Endothelial cell of umbilical vein (primary cell): ENCODE results near the gene DTX3L. TPM values are rescaled to one million over a fixed set of nuclear protein-coding genes. Genes with fewer than 3 reads are reported as not detected.

Source experiments
- BruUV-seq: library from RNA; stranded (reverse); fragments of 400-500 nt; replicated peaks from 2 replicates; lab custom pipeline; 2021; lab: Mats Ljungman, UMichigan
- CTCF ChIA-PET: fragments of 300-600, 350-600 bp; sonication (Branson Sonifier 250); formaldehyde crosslinking; loops from one replicate; lab custom pipeline; 2021; ENCODE audit warnings: antibody characterized with exemption, inconsistent platforms; lab: Charles Lee
- POLR2A ChIA-PET: fragments of 300-600, 350-600 bp; sonication (Branson Sonifier 250); formaldehyde crosslinking; loops from one replicate; lab custom pipeline; 2021; ENCODE audit warnings: antibody characterized with exemption, inconsistent platforms; lab: Charles Lee
- DNase-seq: peaks from one replicate; pipeline ENCODE4 v3.0.0-alpha.2; 2011; ENCODE audit warnings: low read depth, low spot score
- FAIRE-seq: peaks from 2 replicates; lab custom pipeline; 2011; peaks lifted over from hg19 to GRCh38; lab: Jason Lieb, UNC
- H2AFZ ChIP-seq: 2 replicates; pipeline ENCODE4 v1.6.0; 2012; ENCODE audit warnings: low read depth, low read length, control low read depth, inconsistent platforms
- H3K27ac ChIP-seq: 2 replicates; pipeline ENCODE4 v1.5.1; 2011; ENCODE audit warnings: low read depth, mild to moderate bottlenecking, control low read depth, low read length, moderate library complexity; ENCODE audit not compliant: insufficient read depth
- H3K27me3 ChIP-seq, 2 experiments: 2 replicates each; pipeline versions ENCODE4 v1.6.0 to v1.6.1; 2011; ENCODE audit warnings: low read length in 2 of 2, mixed read lengths in 1 of 2; ENCODE audit not compliant: control insufficient read depth in 2 of 2, insufficient read depth in 2 of 2
- H3K36me3 ChIP-seq, 2 experiments: 2 replicates in 1 of 2; 3 replicates in 1 of 2; pipeline ENCODE4 v1.5.1; 2011; ENCODE audit warnings: low read length in 2 of 2, mild to moderate bottlenecking in 1 of 2, moderate library complexity in 1 of 2; ENCODE audit not compliant: control insufficient read depth in 2 of 2, insufficient read depth in 2 of 2; ENCODE audit errors: extremely low read depth in 1 of 2
- H3K4me1 ChIP-seq: 3 replicates; pipeline ENCODE4 v1.5.1; 2011; ENCODE audit warnings: mild to moderate bottlenecking, low read length; ENCODE audit not compliant: control insufficient read depth, insufficient read depth; ENCODE audit errors: extremely low read depth
- H3K4me2 ChIP-seq: 2 replicates; pipeline ENCODE4 v1.6.1; 2011; ENCODE audit warnings: low read length, control low read depth, mixed read lengths; ENCODE audit not compliant: insufficient read depth
- H3K4me3 ChIP-seq, 3 experiments: fragments of 200-600 bp in 1 of 3; sonication (generic), shearing (Covaris generic) in 1 of 3; replicated peaks in 1 of 3; 2 replicates each; pipeline ENCODE4 v1.5.1; 2011 to 2016; ENCODE audit warnings: control low read depth in 3 of 3, low read length in 3 of 3, mild to moderate bottlenecking in 2 of 3, inconsistent platforms in 1 of 3, low read depth in 1 of 3, moderate library complexity in 1 of 3; ENCODE audit not compliant: insufficient read depth in 1 of 3
- H3K79me2 ChIP-seq: 2 replicates; pipeline ENCODE4 v1.6.0; 2012; ENCODE audit warnings: low read length, inconsistent platforms; ENCODE audit not compliant: control insufficient read depth, insufficient read depth
- H3K9ac ChIP-seq: replicated peaks from 2 replicates; pipeline ENCODE3; 2011; ENCODE audit warnings: low read length, control low read depth; ENCODE audit not compliant: insufficient read depth; ENCODE audit errors: extremely low read depth
- H3K9me1 ChIP-seq: replicated peaks from 3 replicates; pipeline ENCODE4 v1.6.0; 2011; ENCODE audit warnings: mild to moderate bottlenecking, low read length; ENCODE audit not compliant: control insufficient read depth, insufficient read depth; ENCODE audit errors: extremely low read depth
- H3K9me3 ChIP-seq: replicated peaks from 2 replicates; pipeline ENCODE4 v1.5.1; 2012; ENCODE audit warnings: low read length, inconsistent platforms; ENCODE audit not compliant: control insufficient read depth, insufficient read depth
- H4K20me1 ChIP-seq: replicated peaks from 2 replicates; pipeline ENCODE3; 2011; ENCODE audit warnings: mild to moderate bottlenecking, low read length; ENCODE audit not compliant: control insufficient read depth, insufficient read depth; ENCODE audit errors: extremely low read depth
- CTCF ChIP-seq, 2 donors: IDR thresholded peaks; 1 replicate in 1 of 2; 2 replicates in 1 of 2; pipeline ENCODE4 v1.5.1; 2011; ENCODE audit warnings: low read length in 2 of 2, mild to moderate bottlenecking in 2 of 2, moderate library complexity in 2 of 2, control low read depth in 1 of 2, inconsistent platforms in 1 of 2, low read depth in 1 of 2; ENCODE audit not compliant: insufficient read depth in 1 of 2; ENCODE audit errors: extremely low read depth in 1 of 2
- EZH2 ChIP-seq: IDR thresholded peaks from 2 replicates; pipeline ENCODE4 v1.6.1; 2012; ENCODE audit warnings: borderline replicate concordance, low read depth, mild to moderate bottlenecking, moderate library complexity, low read length, inconsistent platforms; ENCODE audit not compliant: severe bottlenecking
- FOS ChIP-seq: IDR thresholded peaks from 2 replicates; pipeline ENCODE4 v1.6.1; 2011; ENCODE audit warnings: mild to moderate bottlenecking, low read length, moderate library complexity, borderline replicate concordance; ENCODE audit not compliant: insufficient read depth
- GATA2 ChIP-seq: IDR thresholded peaks from 2 replicates; pipeline ENCODE4 v1.7.0; 2011; ENCODE audit warnings: low read depth, mild to moderate bottlenecking, moderate library complexity, mixed read lengths, low read length; ENCODE audit not compliant: insufficient read length, insufficient read depth
- JUN ChIP-seq: IDR thresholded peaks from 2 replicates; pipeline ENCODE4 v1.6.1; 2011; ENCODE audit warnings: borderline replicate concordance, low read depth; ENCODE audit not compliant: insufficient read length, insufficient read depth
- MAX ChIP-seq: IDR thresholded peaks from 2 replicates; pipeline ENCODE4 v1.6.1; 2011; ENCODE audit not compliant: insufficient read depth, insufficient read length
- MYC ChIP-seq: IDR thresholded peaks from one replicate; pipeline ENCODE4 v1.6.1; 2011; ENCODE audit warnings: mild to moderate bottlenecking, low read depth, low read length
- POLR2AphosphoS5 ChIP-seq: IDR thresholded peaks from 2 replicates; pipeline ENCODE4 v1.6.1; 2012; ENCODE audit warnings: low read depth, mild to moderate bottlenecking, control low read depth, low read length, moderate library complexity; ENCODE audit not compliant: insufficient read depth
- dilution Hi-C: fragments of 300-500 bp; cut with MboI; formaldehyde crosslinking; loops from one replicate; pipeline ENCODE4 v1.15.0; 2019; ENCODE audit warnings: low sequenced_read_pairs; ENCODE audit not compliant: extremely low pct_ligation_motif_present
- intact Hi-C: fragments of 100-400 bp; cut with micrococcal nuclease; formaldehyde crosslinking; loops from one replicate; pipeline ENCODE4 v1.10.0; 2022
- polyA plus RNA-seq, 4 experiments: library from polyadenylated mRNA; depleted of rRNA in 3 of 4; stranded (reverse) in 3 of 4; unstranded in 1 of 4; fragments of >200 nt; gene quantifications; 2 replicates each; pipeline versions ENCODE4 v1.2.1 to v1.2.3, GENCODE V29; 2011 to 2012; ENCODE audit warnings: missing spikeins in 1 of 4
- total RNA-seq: library from RNA; stranded (reverse); gene quantifications from 2 replicates; pipeline ENCODE4 v1.2.3, GENCODE V29; 2021

Gene DTX3L
- total and polyA plus RNA-seq, 2 donors (not counting 3 experiments of a cell fraction or from before 2014, with no cell fraction given) = 3.2 to 20.5 TPM

GRCh38 chr3:122535964-122536631, 28.0 kb upstream of the DTX3L start:
- no peak overlapping the region for H3K4me2 ChIP-seq
- no peaks in the 10 kb centered on the region for H3K79me2 ChIP-seq
- ChIA-PET CTCF (no interaction called here), POLR2A (no interaction called here)
- H3K9me1 ChIP-seq = no peaks in the 10 kb centered on the region
- H3K27ac ChIP-seq = no peak overlapping the region
- DNase-seq (no peak), FAIRE-seq (no peak)
- H3K9ac ChIP-seq = no peak overlapping the region
- no peak overlapping the region for H3K4me3 ChIP-seq
- no peaks in the 10 kb centered on the region for H3K9me3 ChIP-seq
- no peaks in the 10 kb centered on the region for H4K20me1 ChIP-seq
- no peaks in the 10 kb centered on the region for H3K27me3 ChIP-seq
- dilution Hi-C loops (no loop called here), intact Hi-C loops (no loop called here)
- BruUV-seq = no TSS peak
- H3K36me3 ChIP-seq = peaks cover 4 to 5% of the 10 kb centered on the region in 2 experiments
- no peak overlapping the region for H2AFZ ChIP-seq
- TF ChIP-seq JUN (no peak), POLR2AphosphoS5 (no peak), MYC (no peak), MAX (no peak), EZH2 (no peak), GATA2 (no peak), FOS (no peak), CTCF (IDR thresholded peaks at IDR 0.05; ENCODE audit: extremely low read depth in 1 of 2, insufficient read depth in 1 of 2, low read depth in 1 of 2, low read length in 2 of 2) (no peak)
- H3K4me1 ChIP-seq = no peaks in the 10 kb centered on the region
